ENCODE data around the gene NAA40. TPM values are rescaled to one million over a fixed set of nuclear protein-coding genes. Genes with fewer than 3 reads are reported as not detected.
"Not testable (repeated sequence)": the region's sequence is repeated elsewhere in the genome, so short reads cannot be mapped to it uniquely, and the experiment has no call there.

Gene NAA40
- total and polyA plus RNA-seq, 10 of the 15 experiments (the other 5 are each of a cell fraction or from before 2014, with no cell fraction given), result 4.8 to 31.6 (median 22.2) TPM

DNA sequence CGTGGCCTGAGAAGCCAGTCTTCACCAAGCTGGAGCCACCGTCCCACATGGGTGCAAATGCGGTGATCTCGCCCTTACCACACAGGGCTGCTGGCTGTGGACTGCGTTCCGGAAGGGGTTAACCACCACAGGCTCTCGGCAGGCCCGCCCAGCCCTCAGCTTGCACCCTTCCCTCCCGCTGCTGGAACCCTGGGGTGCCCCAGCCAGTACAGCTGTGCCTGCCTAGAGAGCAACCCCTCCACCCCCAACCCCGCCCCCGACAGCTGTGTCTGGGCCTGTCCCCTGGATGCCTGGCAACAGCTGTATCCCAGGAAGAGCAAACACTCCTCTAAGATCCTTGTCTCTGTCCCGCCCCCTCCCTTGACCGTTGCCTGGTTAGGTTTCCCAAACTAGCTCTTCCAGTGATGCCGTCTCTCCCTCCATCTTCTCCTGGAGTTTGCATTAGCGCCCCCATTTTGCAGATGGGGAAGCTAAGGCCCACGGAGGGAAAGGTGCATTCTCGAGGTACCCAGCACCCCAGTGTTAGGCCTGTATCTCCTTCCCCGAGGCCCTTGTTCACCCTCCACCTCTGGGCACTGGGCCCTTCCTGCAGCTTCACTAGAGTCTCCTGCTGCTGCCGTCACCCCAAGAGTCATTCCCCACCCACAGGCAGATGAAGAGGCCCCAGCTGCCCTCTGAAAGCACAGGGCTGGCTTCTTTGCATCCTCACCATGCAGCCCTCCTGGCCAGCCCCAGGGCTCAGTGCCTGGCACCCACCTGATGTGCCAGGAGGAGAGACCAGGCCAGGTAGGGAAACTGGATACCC, 23.0 kb downstream of the NAA40 start (continued):
- no peak for TF ChIP-seq CBX3 (IDR thresholded peaks at IDR 0.05; ENCODE audit: borderline replicate concordance, low read depth)

DNA sequence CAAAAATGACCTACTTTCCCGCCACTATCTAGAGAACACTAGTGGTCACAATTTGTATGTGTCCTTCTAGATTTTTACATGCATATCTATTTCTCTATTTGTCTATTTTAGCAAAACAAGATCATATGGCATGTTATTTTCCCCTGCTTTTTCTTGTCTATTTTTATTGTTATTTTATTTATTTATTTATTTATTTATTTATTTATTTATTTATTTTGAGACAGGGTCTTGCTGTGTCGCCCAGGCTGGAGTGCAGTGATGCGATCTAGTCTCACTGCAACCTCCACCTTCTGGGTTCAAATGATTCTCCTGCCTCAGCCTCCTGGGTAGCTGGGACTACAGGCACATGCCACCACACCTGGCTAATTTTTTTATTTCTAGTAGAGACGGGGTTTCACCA, 25.1 kb downstream of the NAA40 start:
- H3K79me2 ChIP-seq (ENCODE audit: control insufficient read depth, insufficient read depth, low read length); H4K20me1 ChIP-seq (ENCODE audit: control insufficient read depth, insufficient read depth); H3K27ac ChIP-seq (ENCODE audit: control insufficient read depth, insufficient read depth); H3K4me2 ChIP-seq (ENCODE audit: control insufficient read depth, insufficient read depth); SMC1A ChIA-PET (ENCODE audit: uncharacterized antibody, unreplicated experiment); DNase-seq (ENCODE audit: low read depth, low spot score); H3K27me3 ChIP-seq (replicated peaks in 1 of 2; ENCODE audit: control insufficient read depth in 2 of 2, insufficient read depth in 2 of 2, low read length in 1 of 2); ATAC-seq; intact Hi-C loops (cut with micrococcal nuclease; ENCODE audit: unreplicated experiment); in situ Hi-C loops (cut with MboI); BruUV-seq (replicated peaks); H2AFZ ChIP-seq (ENCODE audit: control insufficient read depth, low read depth, low read length); H3K4me3 ChIP-seq; RAD21 ChIA-PET (ENCODE audit: unreplicated experiment); H3K9me3 ChIP-seq (replicated peaks; ENCODE audit: control insufficient read depth, insufficient read depth, low read length); FAIRE-seq; H3K36me3 ChIP-seq (ENCODE audit: control insufficient read depth in 2 of 2, insufficient read depth in 2 of 2, low read length in 1 of 2); H3K9ac ChIP-seq (ENCODE audit: control insufficient read depth, insufficient read depth, low read length); POLR2A ChIA-PET: not testable (repeated sequence)
- peaks cover 15% of the 10 kb centered on the region for H3K4me1 ChIP-seq (ENCODE audit: control insufficient read depth, insufficient read depth, low read length)
- 85% methylated on average over 4 of the region's 4 CpGs for WGBS (ENCODE audit: insufficient coverage, insufficient replicate concordance, low lambda C conversion rate, missing lambda C conversion rate)
- CTCF ChIA-PET, result interaction anchor here (0.5 to 2.0 kb wide), 3 partner anchors 18 to 1268 kb away, joined by 3 to 6 read pairs (median 3); no protein-coding TSS in a partner anchor

DNA sequence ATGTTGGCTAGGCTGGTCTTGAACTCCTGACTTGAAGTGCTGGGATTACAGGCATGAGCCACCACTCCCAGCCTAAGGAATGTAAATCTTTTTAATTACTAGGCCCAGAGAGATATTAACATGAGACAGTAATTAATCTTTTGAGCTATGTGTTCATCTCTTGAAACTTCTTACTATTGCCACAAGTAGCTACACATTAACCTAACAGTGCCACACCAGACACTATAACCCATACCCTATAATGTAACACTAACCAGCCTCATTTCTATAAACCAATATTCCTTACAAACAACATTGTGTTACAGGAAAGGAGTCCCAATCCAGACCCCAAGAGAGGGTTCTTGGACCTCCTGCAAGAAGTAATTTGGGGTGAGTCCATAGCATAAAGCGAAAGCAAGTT, 27.6 kb downstream of the NAA40 start:
- Histone ChIP-seq H3K36me3 (ENCODE audit: control insufficient read depth in 2 of 2, insufficient read depth in 2 of 2, low read length in 1 of 2) (no peaks in the 10 kb centered on the region), H3K9ac (ENCODE audit: control insufficient read depth, insufficient read depth, low read length) (no peak overlapping the region), H3K4me1 (ENCODE audit: control insufficient read depth, insufficient read depth, low read length) (peaks cover 13% of the 10 kb centered on the region), H3K9me3 (replicated peaks; ENCODE audit: control insufficient read depth, insufficient read depth, low read length) (no peaks in the 10 kb centered on the region), H2AFZ (ENCODE audit: control insufficient read depth, low read depth, low read length) (no peak overlapping the region), H3K27me3 (replicated peaks in 1 of 2; ENCODE audit: control insufficient read depth in 2 of 2, insufficient read depth in 2 of 2, low read length in 1 of 2) (no peaks in the 10 kb centered on the region), H3K27ac (ENCODE audit: control insufficient read depth, insufficient read depth) (no peak overlapping the region), H3K4me3 (no peak overlapping the region), H3K4me2 (ENCODE audit: control insufficient read depth, insufficient read depth) (no peak overlapping the region), H4K20me1 (ENCODE audit: control insufficient read depth, insufficient read depth) (no peaks in the 10 kb centered on the region), H3K79me2 (ENCODE audit: control insufficient read depth, insufficient read depth, low read length) (no peaks in the 10 kb centered on the region)
- ATAC-seq, result peak; percentile 54
- no TSS peak for BruUV-seq (replicated peaks)
- no peak for FAIRE-seq
- DNase-seq (ENCODE audit: low read depth, low spot score), result no peak
- intact Hi-C loops (cut with micrococcal nuclease; ENCODE audit: unreplicated experiment), result no loop called here
- ChIA-PET POLR2A (interaction anchor here (0.5 to 1.7 kb wide), 2 partner anchors 8 to 230 kb away, joined by 3 to 4 read pairs; partner anchors contain the start of gene COX8A), RAD21 (ENCODE audit: unreplicated experiment) (no interaction called here), SMC1A (ENCODE audit: uncharacterized antibody, unreplicated experiment) (interaction anchor here (0.7 to 2.4 kb wide), 3 partner anchors 12 to 24 kb away, joined by 3 to 6 read pairs (median 6); no protein-coding TSS in a partner anchor), CTCF (interaction anchor here (0.6 to 2.8 kb wide), 4 partner anchors 9 to 248 kb away, joined by 3 to 8 read pairs (median 4); no protein-coding TSS in a partner anchor)
- WGBS (ENCODE audit: insufficient coverage, insufficient replicate concordance, low lambda C conversion rate, missing lambda C conversion rate), result 100% methylated on average over 1 of the region's 1 CpG
- in situ Hi-C loops (cut with MboI), result no loop called here
- TF ChIP-seq, protein P1, sequence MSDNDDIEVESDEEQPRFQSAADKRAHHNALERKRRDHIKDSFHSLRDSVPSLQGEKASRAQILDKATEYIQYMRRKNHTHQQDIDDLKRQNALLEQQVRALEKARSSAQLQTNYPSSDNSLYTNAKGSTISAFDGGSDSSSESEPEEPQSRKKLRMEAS (IDR thresholded peaks at IDR 0.05; ENCODE audit: low read depth, low read length), result no peak
- TF ChIP-seq CBX5 (IDR thresholded peaks at IDR 0.05; ENCODE audit: low read depth), result no peak
- no peak for TF ChIP-seq SREBF1 (IDR thresholded peaks at IDR 0.05; ENCODE audit: low read length)
- TF ChIP-seq PAX8 (IDR thresholded peaks at IDR 0.05), result no peak
- no peak for TF ChIP-seq ZZZ3 (IDR thresholded peaks at IDR 0.05; ENCODE audit: control insufficient read depth, insufficient read length, low read depth)
- no peak for TF ChIP-seq CEBPB (IDR thresholded peaks at IDR 0.05; ENCODE audit: borderline replicate concordance in 1 of 2, low read depth in 2 of 2, low read length in 2 of 2)
- no peak for TF ChIP-seq MXI1 (IDR thresholded peaks at IDR 0.05; ENCODE audit: low read depth, low read length)
- no peak for TF ChIP-seq MEF2A (IDR thresholded peaks at IDR 0.05; ENCODE audit: insufficient read depth, low read depth, low read length)
- no peak for TF ChIP-seq PAX5 (IDR thresholded peaks at IDR 0.05; ENCODE audit: borderline replicate concordance, low read depth, low read length)
- TF ChIP-seq KDM1A (IDR thresholded peaks at IDR 0.05; ENCODE audit: borderline replicate concordance), result no peak
- TF ChIP-seq POU2F2 (IDR thresholded peaks at IDR 0.05; ENCODE audit: borderline replicate concordance, low read depth, low read length), result no peak
- TF ChIP-seq, protein P2, sequence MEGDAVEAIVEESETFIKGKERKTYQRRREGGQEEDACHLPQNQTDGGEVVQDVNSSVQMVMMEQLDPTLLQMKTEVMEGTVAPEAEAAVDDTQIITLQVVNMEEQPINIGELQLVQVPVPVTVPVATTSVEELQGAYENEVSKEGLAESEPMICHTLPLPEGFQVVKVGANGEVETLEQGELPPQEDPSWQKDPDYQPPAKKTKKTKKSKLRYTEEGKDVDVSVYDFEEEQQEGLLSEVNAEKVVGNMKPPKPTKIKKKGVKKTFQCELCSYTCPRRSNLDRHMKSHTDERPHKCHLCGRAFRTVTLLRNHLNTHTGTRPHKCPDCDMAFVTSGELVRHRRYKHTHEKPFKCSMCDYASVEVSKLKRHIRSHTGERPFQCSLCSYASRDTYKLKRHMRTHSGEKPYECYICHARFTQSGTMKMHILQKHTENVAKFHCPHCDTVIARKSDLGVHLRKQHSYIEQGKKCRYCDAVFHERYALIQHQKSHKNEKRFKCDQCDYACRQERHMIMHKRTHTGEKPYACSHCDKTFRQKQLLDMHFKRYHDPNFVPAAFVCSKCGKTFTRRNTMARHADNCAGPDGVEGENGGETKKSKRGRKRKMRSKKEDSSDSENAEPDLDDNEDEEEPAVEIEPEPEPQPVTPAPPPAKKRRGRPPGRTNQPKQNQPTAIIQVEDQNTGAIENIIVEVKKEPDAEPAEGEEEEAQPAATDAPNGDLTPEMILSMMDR (IDR thresholded peaks at IDR 0.05 in 2 of 3, conservative IDR thresholded peaks at IDR 0.05 in 1 of 3; ENCODE audit: control insufficient read depth in 2 of 3, extremely low read depth in 1 of 3, insufficient read depth in 1 of 3, low read depth in 3 of 3, low read length in 3 of 3), result no peak

All from GM12878 (cell line).